Testis (tissue), 3 donors: Measurements from ENCODE around the gene SLC9A3. TPM values are rescaled to one million over a fixed set of nuclear protein-coding genes. Genes with fewer than 3 reads are reported as not detected.

Experiments
- DNase-seq: peaks from one replicate; pipeline ENCODE4 v3.0.0-alpha.2; 2019
- H3K27ac ChIP-seq, 2 donors: fragments of 200-600 bp; sonication (generic); one replicate each; pipeline ENCODE4 v1.5.1; 2019
- H3K27me3 ChIP-seq: fragments of 200-600 bp; sonication (generic); one replicate; pipeline ENCODE4 v1.5.1; 2019
- H3K36me3 ChIP-seq: fragments of 200-600 bp; sonication (generic); one replicate; pipeline ENCODE4 v1.5.1; 2017; ENCODE audit warnings: low read depth; ENCODE audit errors: missing control alignments
- H3K4me1 ChIP-seq: fragments of 200-600 bp; sonication (generic); one replicate; pipeline ENCODE4 v1.5.1; 2019
- H3K4me3 ChIP-seq, 2 donors: fragments of 200-600 bp; sonication (generic); one replicate each; pipeline ENCODE4 v1.5.1; 2017 to 2019
- H3K9me3 ChIP-seq: fragments of 200-600 bp; sonication (generic); one replicate; pipeline ENCODE4 v1.5.1; 2017
- CTCF ChIP-seq, 3 experiments: fragments of 450-650 bp in 2 of 3; fragments of 200-600 bp in 1 of 3; sonication (generic) in 1 of 3; IDR thresholded peaks; one replicate each; pipeline ENCODE4 v1.5.1; 2016 to 2019; ENCODE audit warnings: antibody characterized with exemption in 3 of 3, mild to moderate bottlenecking in 2 of 3, moderate library complexity in 1 of 3
- POLR2A ChIP-seq: fragments of 450-650 bp; IDR thresholded peaks from one replicate; pipeline ENCODE4 v1.6.1; 2017; ENCODE audit warnings: antibody characterized with exemption, mild to moderate bottlenecking, moderate library complexity
- WGBS, 2 donors: methylation state at CpG; one replicate each; pipeline ENCODE4 v1.1.5; 2018; 5-methylcytosine and 5-hydroxymethylcytosine counted together
- intact Hi-C: fragments of 100-400 bp; cut with DNase I; formaldehyde crosslinking; loops from one replicate; pipeline ENCODE4 v1.15.1; 2023; ENCODE audit warnings: low total_unique reads
- polyA plus RNA-seq: library from polyadenylated mRNA; stranded (reverse); fragments of 350-450 nt; fragmentation: Illumina TruSeq; extraction: RNeasy Lipid Tissue Mini Kit (QIAGEN cat#74804); gene quantifications from one replicate; pipeline ENCODE4 v1.2.3, GENCODE V29; 2014; ENCODE audit warnings: low read depth, low replicate concordance; ENCODE audit not compliant: insufficient read depth
- total RNA-seq, 2 donors: library from RNA; depleted of rRNA; stranded (reverse); fragments of >200 nt; gene quantifications; one replicate each; pipeline ENCODE4 v1.2.3, GENCODE V29; 2016

Gene SLC9A3
- total and polyA plus RNA-seq, 3 donors from 2014 or later, result 2.3 to 3.8 (median 2.6) TPM

- 89 to 93% methylated on average over 30 to 32 of the region's 32 CpGs for WGBS, 2 donors
- TF ChIP-seq POLR2A, result no peak
- no peak for TF ChIP-seq CTCF (IDR thresholded peaks at IDR 0.05)
- Histone ChIP-seq H3K27ac (no peak overlapping the region), H3K9me3 (no peaks in the 10 kb centered on the region), H3K4me1 (peaks cover 7% of the 10 kb centered on the region), H3K27me3 (no peaks in the 10 kb centered on the region), H3K4me3 (no peak overlapping the region), H3K36me3 (no peaks in the 10 kb centered on the region)
- no peak for DNase-seq
- intact Hi-C loops, result no loop called here
Observed at GRCh38 chr5:542319-543311, 18.4 kb upstream of the SLC9A3 start.

GRCh38 chr5:541539-542318, 17.5 kb upstream of the SLC9A3 start:
- H3K9me3 ChIP-seq, result no peaks in the 10 kb centered on the region
- H3K27me3 ChIP-seq, result no peaks in the 10 kb centered on the region
- no peak for DNase-seq
- no peaks in the 10 kb centered on the region for H3K36me3 ChIP-seq
- 83 to 88% methylated on average over 12 to 24 of the region's 24 CpGs for WGBS, 2 donors
- intact Hi-C loops, result no loop called here
- no peak overlapping the region for H3K4me3 ChIP-seq
- H3K27ac ChIP-seq, result no peak overlapping the region
- TF ChIP-seq POLR2A (no peak), CTCF (IDR thresholded peaks at IDR 0.05) (no peak)
- H3K4me1 ChIP-seq, result peaks cover 7% of the 10 kb centered on the region

GRCh38 chr5:540906-541538, 16.8 kb upstream of the SLC9A3 start:
- 65 to 67% methylated on average over 16 to 17 of the region's 17 CpGs for WGBS, 2 donors
- TF ChIP-seq POLR2A (no peak), CTCF (IDR thresholded peaks at IDR 0.05) (no peak)

GRCh38 chr5:540071-540905, 16.0 kb upstream of the SLC9A3 start:
- H3K27me3 ChIP-seq, result no peaks in the 10 kb centered on the region
- TF ChIP-seq POLR2A, result no peak
- TF ChIP-seq CTCF (IDR thresholded peaks at IDR 0.05), result no peak

More at GRCh38 chr5:540906-541538, 16.8 kb upstream of the SLC9A3 start:
- H3K36me3 ChIP-seq, result no peaks in the 10 kb centered on the region
- H3K27me3 ChIP-seq, result no peaks in the 10 kb centered on the region
- intact Hi-C loops, result no loop called here
- no peaks in the 10 kb centered on the region for H3K9me3 ChIP-seq
- H3K4me3 ChIP-seq, result no peak overlapping the region
- DNase-seq, result no peak
- peaks cover 7% of the 10 kb centered on the region for H3K4me1 ChIP-seq
- H3K27ac ChIP-seq, result no peak overlapping the region

More at GRCh38 chr5:540071-540905, 16.0 kb upstream of the SLC9A3 start:
- no peak for DNase-seq
- H3K27ac ChIP-seq, result no peak overlapping the region
- H3K4me3 ChIP-seq, result no peak overlapping the region
- no peaks in the 10 kb centered on the region for H3K36me3 ChIP-seq
- intact Hi-C loops, result no loop called here
- no peaks in the 10 kb centered on the region for H3K9me3 ChIP-seq
- H3K4me1 ChIP-seq, result peaks cover 7% of the 10 kb centered on the region
- 59% methylated on average over 20 to 23 of the region's 23 CpGs for WGBS, 2 donors
